Retinal pigment epithelial cell (primary cell): Measurements from ENCODE around the gene LIF.

Experiments
- DNase-seq: peaks from one replicate; pipeline ENCODE4 v3.0.0-alpha.2; 2010; ENCODE audit warnings: low read depth
- H3K4me3 ChIP-seq: 2 replicates; pipeline ENCODE4 v1.5.1; 2011; ENCODE audit warnings: mild to moderate bottlenecking, low read length, control low read depth, moderate library complexity
- TF ChIP-seq, protein P1 (sequence below): conservative IDR thresholded peaks from 2 replicates; pipeline ENCODE4 v1.5.1; 2011; ENCODE audit warnings: low read depth, low read length, control low read depth, inconsistent platforms

LIF gene

GRCh38 chr22:30288419-30289140 lies 42.0 kb upstream of the LIF start:
- DNase-seq = no peak

DNA sequence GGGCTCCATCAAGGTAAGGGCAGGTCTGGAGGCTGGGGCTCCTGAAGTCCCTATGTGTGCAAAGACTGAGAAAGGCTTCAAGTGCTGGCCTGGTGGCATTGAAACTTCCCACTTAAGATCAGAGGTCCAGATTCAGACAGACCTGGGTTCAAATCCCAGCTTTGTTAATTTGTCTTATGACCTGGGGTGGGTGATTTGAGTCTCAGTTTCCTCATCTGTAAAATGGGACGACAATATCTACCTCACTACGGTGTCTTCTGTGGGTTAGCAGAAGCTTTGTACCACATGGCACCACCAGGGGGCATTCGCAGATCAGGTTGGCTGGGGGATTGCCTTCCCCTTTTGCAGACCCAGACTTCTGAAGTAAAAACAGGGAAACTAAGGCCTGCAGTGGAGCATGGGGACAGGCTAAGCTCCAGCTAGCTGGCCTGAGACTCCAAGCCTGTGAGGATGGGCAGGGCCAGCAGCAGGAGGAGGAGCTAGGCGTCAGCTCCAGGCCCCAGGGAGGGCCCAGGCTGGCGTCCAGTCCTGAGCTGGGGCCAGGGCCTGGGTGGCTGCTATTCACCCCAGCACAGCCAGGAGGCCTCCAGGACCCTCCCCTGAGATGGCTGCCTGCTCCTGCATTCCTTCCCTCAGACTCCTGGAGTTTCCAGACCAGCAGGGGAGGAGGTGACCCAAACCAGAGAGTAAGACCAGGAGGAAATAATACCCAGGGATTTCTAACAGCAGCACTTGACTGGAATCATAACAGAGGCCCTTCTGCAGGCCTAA lies 41.3 kb upstream of the LIF start:
- TF ChIP-seq, protein P1, sequence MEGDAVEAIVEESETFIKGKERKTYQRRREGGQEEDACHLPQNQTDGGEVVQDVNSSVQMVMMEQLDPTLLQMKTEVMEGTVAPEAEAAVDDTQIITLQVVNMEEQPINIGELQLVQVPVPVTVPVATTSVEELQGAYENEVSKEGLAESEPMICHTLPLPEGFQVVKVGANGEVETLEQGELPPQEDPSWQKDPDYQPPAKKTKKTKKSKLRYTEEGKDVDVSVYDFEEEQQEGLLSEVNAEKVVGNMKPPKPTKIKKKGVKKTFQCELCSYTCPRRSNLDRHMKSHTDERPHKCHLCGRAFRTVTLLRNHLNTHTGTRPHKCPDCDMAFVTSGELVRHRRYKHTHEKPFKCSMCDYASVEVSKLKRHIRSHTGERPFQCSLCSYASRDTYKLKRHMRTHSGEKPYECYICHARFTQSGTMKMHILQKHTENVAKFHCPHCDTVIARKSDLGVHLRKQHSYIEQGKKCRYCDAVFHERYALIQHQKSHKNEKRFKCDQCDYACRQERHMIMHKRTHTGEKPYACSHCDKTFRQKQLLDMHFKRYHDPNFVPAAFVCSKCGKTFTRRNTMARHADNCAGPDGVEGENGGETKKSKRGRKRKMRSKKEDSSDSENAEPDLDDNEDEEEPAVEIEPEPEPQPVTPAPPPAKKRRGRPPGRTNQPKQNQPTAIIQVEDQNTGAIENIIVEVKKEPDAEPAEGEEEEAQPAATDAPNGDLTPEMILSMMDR = peak; percentile 64
- peak overlapping the region; percentile 70 for H3K4me3 ChIP-seq
- DNase-seq = peak; percentile 77

More at GRCh38 chr22:30288419-30289140, 42.0 kb upstream of the LIF start:
- peak overlapping the region; percentile 70 for H3K4me3 ChIP-seq
- TF ChIP-seq, protein P1 = no peak

DNA sequence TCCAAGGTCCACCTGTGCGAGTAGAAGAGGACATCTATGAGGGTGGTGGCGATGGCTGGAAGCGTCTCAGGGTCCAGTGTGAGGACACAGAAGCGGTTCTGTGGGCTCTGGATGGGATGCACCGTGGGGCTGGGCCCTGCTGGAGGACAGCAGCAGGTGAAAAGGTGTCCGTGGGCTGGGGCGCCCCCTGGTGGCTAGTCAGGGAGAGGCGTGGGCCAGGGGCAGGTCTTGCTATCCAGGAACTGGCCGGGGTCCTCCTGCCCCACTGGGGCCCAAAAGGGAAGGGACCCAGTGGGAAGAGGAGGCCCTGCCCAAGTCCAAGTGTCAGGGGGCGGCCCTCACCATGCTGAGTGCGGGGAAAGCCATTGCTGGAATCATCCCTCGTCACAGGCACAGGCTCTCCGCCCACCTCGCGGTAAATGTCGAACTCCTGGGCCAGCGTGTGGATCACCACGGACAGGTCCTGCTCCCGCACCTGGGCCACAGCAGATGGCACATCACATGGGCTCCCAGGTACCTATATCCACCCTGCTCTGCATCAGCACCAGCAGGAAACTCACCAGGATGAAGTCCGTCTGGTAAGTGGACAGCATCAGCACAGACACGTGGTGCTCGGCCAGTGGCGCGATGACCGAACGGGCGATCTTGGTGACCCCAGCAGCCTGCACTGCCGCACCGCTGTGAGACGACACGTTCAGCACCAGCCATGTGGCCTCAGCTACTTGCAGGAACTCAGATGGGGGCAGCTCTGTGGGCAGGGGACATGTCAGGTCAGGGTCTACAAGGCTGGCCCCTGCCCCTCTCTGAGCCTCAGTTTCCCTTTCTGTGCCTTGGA lies 40.5 kb upstream of the LIF start:
- DNase-seq = no peak
- H3K4me3 ChIP-seq = no peak overlapping the region
- TF ChIP-seq, protein P1 = peak; percentile 90

- DNase-seq = no peak
- TF ChIP-seq, protein P1 = no peak
- no peak overlapping the region for H3K4me3 ChIP-seq
These were observed 39.8 kb upstream of the LIF start for GRCh38 chr22:30286331-30286730.

GRCh38 chr22:30285846-30286200 lies 39.3 kb upstream of the LIF start:
- H3K4me3 ChIP-seq = no peak overlapping the region
- no peak for DNase-seq
- TF ChIP-seq, protein P1 = no peak

DNA sequence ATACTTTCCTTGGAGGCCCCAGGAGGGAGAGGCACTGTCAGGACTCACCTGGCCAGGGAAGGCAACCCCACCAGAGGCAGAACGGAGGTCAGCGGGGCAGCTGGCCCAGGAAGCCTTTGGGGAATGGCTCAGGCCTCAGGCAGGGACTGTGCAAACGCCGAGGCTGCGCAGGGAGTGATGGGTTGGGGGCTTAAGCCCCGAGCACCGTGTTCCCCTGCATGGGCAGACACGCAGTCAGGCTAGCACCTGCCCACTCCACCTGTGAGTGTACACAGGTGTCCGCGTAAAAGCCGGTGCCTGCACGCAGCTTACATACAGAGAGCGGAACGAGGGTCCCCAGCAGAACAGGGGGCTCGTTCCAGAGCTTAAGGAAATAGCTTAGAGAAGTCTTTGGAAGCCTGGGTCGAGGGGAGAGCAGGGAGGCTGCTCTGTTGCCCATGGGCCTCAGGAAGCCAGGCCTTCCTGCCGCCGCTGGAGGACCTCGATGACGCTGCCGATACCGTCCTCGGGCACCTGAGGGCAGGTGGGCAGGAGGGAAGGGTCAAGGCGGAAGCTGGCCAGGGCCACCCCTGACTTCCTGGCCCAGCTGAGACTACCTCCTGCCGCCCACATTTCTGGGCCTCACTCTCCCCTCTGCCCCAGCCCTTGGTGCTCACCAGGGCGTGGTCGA lies 38.8 kb upstream of the LIF start:
- no peak for DNase-seq
- TF ChIP-seq, protein P1 = no peak
- H3K4me3 ChIP-seq = no peak overlapping the region
